Colonic mucosa (tissue), 4 donors: Measurements from ENCODE around the gene NBEAL1. TPM values are rescaled to one million over a fixed set of nuclear protein-coding genes. Genes with fewer than 3 reads are reported as not detected.

Experiments
- DNase-seq: peaks from one replicate; pipeline ENCODE4 v3.0.0-alpha.2; 2020
- H3K27ac ChIP-seq: fragments of 200-600 bp; one replicate; pipeline ENCODE4 v1.8.0; 2021
- H3K27me3 ChIP-seq: fragments of 200-600 bp; one replicate; pipeline ENCODE4 v1.8.0; 2021
- H3K36me3 ChIP-seq: fragments of 200-600 bp; one replicate; pipeline ENCODE4 v1.8.0; 2021
- H3K4me1 ChIP-seq: fragments of 200-600 bp; one replicate; pipeline ENCODE4 v1.8.0; 2021; ENCODE audit warnings: mild to moderate bottlenecking
- H3K4me3 ChIP-seq: fragments of 200-600 bp; one replicate; pipeline ENCODE4 v1.8.0; 2021
- H3K9ac ChIP-seq, 2 donors: one replicate each; pipeline ENCODE4 v1.7.0; 2013; ENCODE audit warnings: control low read depth in 2 of 2, low read depth in 2 of 2, low read length in 2 of 2
- H3K9me3 ChIP-seq: fragments of 200-600 bp; one replicate; pipeline ENCODE4 v1.8.0; 2021
- CTCF ChIP-seq: fragments of 200-600 bp; IDR thresholded peaks from one replicate; pipeline ENCODE4 v1.8.0; 2022; ENCODE audit warnings: antibody characterized with exemption, mild to moderate bottlenecking
- intact Hi-C: fragments of 100-400 bp; cut with DNase I; formaldehyde crosslinking; loops from one replicate; pipeline ENCODE4 v1.14.1; 2022
- total RNA-seq, 2 donors: library from RNA; stranded (reverse); fragmentation: NEBNext Ultra II Directional in 1 of 2; extraction: Animal tissue kit (Norgen Biotek cat#: 25700) in 1 of 2; gene quantifications; one replicate each; pipeline ENCODE4 v1.2.1, GENCODE V29; 2021
- donor health status: healthy.
- donor health status: DM: no; HTN: no; CAD: no.
- donor health status: DM: no; HTN: no; CAD: no.

Gene NBEAL1
- total RNA-seq, 2 donors from 2014 or later = 61.8 to 72.7 TPM

GRCh38 chr2:203018181-203018580, 3.5 kb downstream of the NBEAL1 start:
- DNase-seq = no peak
- intact Hi-C loops = no loop called here
- H3K4me1 ChIP-seq = peaks cover 13% of the 10 kb centered on the region

DNA sequence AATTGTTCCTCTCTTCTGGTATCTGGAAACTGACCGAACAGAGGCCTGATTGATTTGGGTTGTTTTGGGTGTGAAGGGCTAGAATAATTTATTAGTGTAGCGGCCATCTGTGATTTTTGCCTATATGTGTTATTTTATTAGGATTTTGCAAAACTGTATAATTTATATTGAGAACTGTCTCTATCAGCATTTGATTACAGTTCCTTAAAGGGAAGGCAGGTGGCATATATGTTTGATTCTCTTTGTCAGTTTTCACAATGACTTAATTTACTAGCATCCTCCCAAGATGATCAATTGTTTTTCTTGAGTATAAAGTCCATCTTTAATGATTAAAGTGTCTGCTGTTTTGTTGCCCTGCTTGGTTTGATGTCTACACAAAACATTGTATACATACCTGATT, 4.5 kb downstream of the NBEAL1 start:
- intact Hi-C loops = no loop called here
- peak overlapping the region in 1 of 2 donors; percentile 7 for H3K9ac ChIP-seq
- H3K4me1 ChIP-seq = peaks cover 13% of the 10 kb centered on the region
- no peaks in the 10 kb centered on the region for H3K27me3 ChIP-seq
- TF ChIP-seq CTCF = no peak
- peak overlapping the region; percentile 0 for H3K4me3 ChIP-seq
- H3K27ac ChIP-seq = no peak overlapping the region
- H3K9me3 ChIP-seq = no peaks in the 10 kb centered on the region
- no peak for DNase-seq
- H3K36me3 ChIP-seq = no peaks in the 10 kb centered on the region

More at GRCh38 chr2:203018181-203018580, 3.5 kb downstream of the NBEAL1 start:
- no peaks in the 10 kb centered on the region for H3K36me3 ChIP-seq
- no peaks in the 10 kb centered on the region for H3K27me3 ChIP-seq
- peak overlapping the region; percentile 0 for H3K4me3 ChIP-seq
- H3K27ac ChIP-seq = peak overlapping the region; percentile 23
- peak overlapping the region in 1 of 2 donors; percentile 7 for H3K9ac ChIP-seq
- no peaks in the 10 kb centered on the region for H3K9me3 ChIP-seq
- TF ChIP-seq CTCF = no peak

DNA sequence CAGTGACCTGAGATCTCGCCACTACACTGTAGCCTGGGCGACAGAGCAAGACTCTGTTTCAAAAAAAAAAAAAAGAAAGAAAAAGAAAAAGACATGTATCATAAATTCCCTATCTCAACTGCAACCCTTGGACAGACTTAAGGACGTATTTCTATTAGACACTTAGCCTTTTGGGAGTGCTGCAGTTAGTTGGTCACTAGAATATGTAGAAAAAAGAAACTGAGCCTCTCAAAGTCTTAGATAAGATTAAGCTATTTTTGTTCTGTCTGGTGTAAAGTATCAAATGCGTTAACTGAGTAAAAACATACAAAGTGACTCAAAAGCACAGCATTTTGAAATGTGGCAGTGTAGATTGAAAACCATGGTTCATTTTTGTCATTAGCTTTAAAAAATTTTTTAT, 7.3 kb downstream of the NBEAL1 start:
- DNase-seq = no peak
- Histone ChIP-seq H3K4me3 (no peak overlapping the region), H3K27ac (no peak overlapping the region), H3K4me1 (peaks cover 9% of the 10 kb centered on the region), H3K9ac (no peak overlapping the region), H3K36me3 (no peaks in the 10 kb centered on the region), H3K9me3 (no peaks in the 10 kb centered on the region), H3K27me3 (no peaks in the 10 kb centered on the region)
- no peak for TF ChIP-seq CTCF
- intact Hi-C loops = no loop called here

- no peak for DNase-seq
- H3K27me3 ChIP-seq = no peaks in the 10 kb centered on the region
- no peak overlapping the region for H3K4me3 ChIP-seq
- H3K4me1 ChIP-seq = peaks cover 8% of the 10 kb centered on the region
- H3K9me3 ChIP-seq = no peaks in the 10 kb centered on the region
- H3K9ac ChIP-seq = no peak overlapping the region
- no peaks in the 10 kb centered on the region for H3K36me3 ChIP-seq
- intact Hi-C loops = no loop called here
- no peak for TF ChIP-seq CTCF
- H3K27ac ChIP-seq = no peak overlapping the region
Observed at GRCh38 chr2:203022751-203023150, 8.1 kb downstream of the NBEAL1 start.

DNA sequence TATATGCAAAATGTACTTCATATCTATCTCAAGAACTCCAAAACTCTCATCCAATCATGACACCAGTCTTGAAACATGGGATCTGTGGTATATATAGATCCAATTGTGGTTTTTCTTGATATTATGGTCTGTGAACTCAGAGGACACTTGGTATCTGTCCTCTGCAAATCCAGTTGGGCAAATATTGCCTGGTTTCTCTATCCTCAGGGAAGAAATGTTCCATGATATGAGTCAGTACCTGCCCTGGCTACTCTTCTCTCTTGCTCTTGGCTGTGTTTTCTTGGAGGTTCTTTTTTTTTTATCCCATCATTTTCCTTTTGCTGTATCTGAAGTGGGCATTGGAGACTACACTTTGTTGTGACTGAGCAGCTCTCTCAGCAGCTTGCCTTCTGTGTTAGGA, 10.9 kb downstream of the NBEAL1 start:
- intact Hi-C loops = no loop called here
- H3K27ac ChIP-seq = no peak overlapping the region
- no peaks in the 10 kb centered on the region for H3K4me1 ChIP-seq
- H3K36me3 ChIP-seq = no peaks in the 10 kb centered on the region
- DNase-seq = no peak
- no peak for TF ChIP-seq CTCF
- H3K4me3 ChIP-seq = no peak overlapping the region
- no peaks in the 10 kb centered on the region for H3K27me3 ChIP-seq
- H3K9me3 ChIP-seq = no peaks in the 10 kb centered on the region
- no peak overlapping the region for H3K9ac ChIP-seq

- no peaks in the 10 kb centered on the region for H3K36me3 ChIP-seq
- no peaks in the 10 kb centered on the region for H3K27me3 ChIP-seq
- H3K9me3 ChIP-seq = no peaks in the 10 kb centered on the region
- H3K4me1 ChIP-seq = no peaks in the 10 kb centered on the region
- DNase-seq = no peak
- no peak overlapping the region for H3K9ac ChIP-seq
- intact Hi-C loops = no loop called here
- no peak for TF ChIP-seq CTCF
- H3K27ac ChIP-seq = no peak overlapping the region
- H3K4me3 ChIP-seq = no peak overlapping the region
Observed at GRCh38 chr2:203030545-203030944, 15.9 kb downstream of the NBEAL1 start.
